HG02623 (cell line): Measurements from ENCODE around the gene TENM4.

Experiments
- ATAC-seq: cut with Tn5 transposase; IDR thresholded peaks from one replicate; pipeline ENCODE4 v1.9.1; 2021; ENCODE audit warnings: moderate library complexity; ENCODE audit not compliant: unreplicated experiment

TENM4 gene

DNA sequence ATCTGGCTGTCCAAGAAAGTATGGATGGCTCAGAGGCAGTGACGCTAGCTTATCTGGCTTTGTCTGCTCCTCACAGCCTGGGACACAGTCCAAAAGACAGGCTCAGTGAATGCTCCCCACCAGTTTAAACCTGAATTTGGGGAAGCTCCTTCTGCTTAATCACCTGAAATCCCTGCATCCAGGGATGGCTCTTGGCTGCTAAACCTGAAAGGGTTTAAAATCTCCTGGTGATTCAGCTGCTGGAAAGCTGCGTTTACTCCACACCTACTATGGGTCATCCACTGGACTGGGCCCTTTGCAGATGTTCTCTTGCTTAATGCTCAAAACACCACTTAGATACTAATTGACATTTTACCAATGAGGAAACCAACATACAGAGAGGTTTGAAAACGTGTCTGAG lies 564.2 kb downstream of the TENM4 start:
- no peak for ATAC-seq

- no peak for ATAC-seq
Observed at GRCh38 chr11:78870655-78871054, 570.2 kb downstream of the TENM4 start.

DNA sequence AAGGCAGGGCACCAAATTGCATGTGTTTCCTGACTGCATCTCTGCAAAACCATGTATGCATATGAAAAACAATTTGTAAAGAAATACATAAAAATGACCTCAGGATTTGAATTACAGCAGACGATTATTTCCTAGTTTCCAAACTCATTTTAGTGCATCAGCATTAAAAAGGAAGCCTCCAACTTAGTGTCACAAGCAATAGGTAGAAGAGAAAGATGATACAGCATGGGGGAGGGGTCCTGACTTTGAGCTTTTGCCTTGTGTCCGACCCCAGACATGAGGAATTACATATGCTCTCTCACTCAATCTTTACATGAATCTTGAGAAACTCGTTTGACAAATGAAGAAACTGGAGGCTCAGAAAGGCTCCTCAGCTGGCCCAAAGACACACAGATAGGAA lies 571.5 kb downstream of the TENM4 start:
- no peak for ATAC-seq

- no peak for ATAC-seq
Observed at GRCh38 chr11:78868563-78868962, 572.3 kb downstream of the TENM4 start.

DNA sequence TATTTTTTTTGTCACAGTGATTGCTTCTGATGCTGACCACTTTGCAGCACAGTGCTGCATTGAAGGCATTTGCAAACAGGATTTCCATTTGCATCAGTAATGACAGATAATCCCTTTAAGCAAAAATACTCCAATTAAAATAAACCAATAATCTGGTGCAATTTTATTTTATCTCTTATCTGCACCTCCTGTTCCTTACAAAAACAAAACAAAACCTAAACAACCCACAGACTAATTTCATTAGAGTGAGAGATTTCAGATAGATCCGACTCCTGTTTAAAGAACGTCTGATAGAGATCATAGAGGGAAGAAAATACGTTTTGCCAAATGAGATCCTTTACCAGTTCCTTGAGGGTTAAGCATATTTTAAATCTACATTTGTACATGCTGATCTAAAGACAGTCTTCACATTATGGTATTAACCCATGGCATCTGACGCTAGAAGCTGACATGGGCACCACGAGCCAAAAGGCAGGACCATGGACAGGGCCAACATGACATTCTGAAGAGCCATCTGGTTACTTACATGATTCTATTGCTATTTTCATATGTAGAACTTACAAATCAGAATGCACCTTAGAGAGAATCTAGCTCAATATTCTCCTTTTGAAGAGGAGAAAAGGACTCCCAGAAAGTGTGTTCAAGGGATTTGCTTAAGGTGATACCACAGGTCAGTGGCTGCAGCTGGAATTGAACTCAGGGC lies 580.0 kb downstream of the TENM4 start:
- no peak for ATAC-seq

DNA sequence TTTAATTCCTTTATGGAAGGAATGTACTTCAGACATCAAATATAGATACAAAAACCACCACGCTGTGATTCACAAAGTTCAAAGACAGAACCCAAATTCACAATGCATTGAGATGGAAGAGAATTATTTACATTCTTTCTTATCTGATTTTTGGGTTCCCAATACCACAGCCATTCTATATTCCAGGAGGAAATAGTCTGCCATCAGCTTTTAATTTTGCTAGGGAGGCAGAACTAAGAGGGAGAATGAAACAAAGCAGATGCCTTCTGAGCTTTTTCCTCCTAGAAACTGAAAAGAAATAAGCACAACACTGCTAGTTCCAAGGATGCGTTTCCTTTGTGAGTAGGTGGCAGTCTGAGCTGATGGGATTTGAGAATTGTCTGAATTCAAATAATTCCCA lies 583.1 kb downstream of the TENM4 start:
- no peak for ATAC-seq

DNA sequence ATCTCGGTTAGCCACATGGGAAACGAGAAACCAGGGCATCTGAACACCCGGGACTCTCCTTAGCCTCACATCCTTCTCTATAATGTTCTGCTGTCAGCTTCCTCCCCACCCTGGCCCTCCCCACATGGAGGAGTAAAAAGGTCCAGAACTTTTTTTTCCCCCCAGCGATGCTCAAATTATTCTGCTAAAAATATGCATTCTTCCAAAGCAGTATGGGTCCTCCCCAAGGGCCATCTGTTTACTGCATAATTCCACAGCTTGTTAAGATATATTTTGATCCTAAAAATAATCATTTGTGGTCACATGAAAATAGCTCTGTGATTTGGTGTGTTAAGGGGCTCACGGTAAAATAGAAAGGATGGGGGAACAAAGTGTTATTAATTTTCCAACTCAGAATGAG lies 584.6 kb downstream of the TENM4 start:
- ATAC-seq, result no peak

DNA sequence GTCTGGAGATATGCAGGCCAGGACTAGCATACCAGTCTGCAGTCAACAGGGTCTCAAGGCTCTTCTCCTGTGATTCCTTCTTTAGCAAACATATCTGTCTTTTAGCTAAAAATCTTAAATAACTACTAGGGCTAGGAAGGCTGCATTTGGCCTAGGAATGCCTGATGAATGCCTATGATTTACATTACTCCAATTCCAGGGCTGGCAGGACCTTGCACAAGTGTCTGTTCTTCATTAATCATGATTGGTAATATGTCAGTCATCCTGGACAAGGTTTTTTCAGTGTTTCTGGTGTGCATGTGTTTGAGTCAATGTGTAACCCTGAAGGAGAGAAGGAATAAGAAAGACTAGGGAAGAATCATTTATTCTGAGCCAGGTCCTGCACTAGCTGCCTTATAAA lies 585.7 kb downstream of the TENM4 start:
- ATAC-seq, result no peak

DNA sequence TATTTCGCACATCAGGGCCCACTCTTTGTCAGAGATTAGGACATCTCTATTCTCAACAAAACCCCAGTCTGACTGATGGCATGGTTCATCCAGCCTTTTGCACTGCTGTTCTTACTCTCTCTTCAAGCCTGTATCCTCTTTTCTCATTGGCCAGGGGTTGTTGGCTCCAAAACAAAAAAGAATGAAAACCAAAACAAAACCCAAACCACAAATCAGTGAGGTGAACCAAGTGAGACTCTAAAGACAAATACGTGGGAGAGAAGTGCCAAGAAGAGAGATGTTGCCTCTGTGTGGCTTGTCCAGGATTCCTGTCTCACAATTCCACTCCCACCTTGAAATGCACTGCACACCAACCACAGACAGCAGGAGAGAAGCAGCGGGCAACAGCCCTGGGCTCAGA lies 587.3 kb downstream of the TENM4 start:
- ATAC-seq, result no peak

DNA sequence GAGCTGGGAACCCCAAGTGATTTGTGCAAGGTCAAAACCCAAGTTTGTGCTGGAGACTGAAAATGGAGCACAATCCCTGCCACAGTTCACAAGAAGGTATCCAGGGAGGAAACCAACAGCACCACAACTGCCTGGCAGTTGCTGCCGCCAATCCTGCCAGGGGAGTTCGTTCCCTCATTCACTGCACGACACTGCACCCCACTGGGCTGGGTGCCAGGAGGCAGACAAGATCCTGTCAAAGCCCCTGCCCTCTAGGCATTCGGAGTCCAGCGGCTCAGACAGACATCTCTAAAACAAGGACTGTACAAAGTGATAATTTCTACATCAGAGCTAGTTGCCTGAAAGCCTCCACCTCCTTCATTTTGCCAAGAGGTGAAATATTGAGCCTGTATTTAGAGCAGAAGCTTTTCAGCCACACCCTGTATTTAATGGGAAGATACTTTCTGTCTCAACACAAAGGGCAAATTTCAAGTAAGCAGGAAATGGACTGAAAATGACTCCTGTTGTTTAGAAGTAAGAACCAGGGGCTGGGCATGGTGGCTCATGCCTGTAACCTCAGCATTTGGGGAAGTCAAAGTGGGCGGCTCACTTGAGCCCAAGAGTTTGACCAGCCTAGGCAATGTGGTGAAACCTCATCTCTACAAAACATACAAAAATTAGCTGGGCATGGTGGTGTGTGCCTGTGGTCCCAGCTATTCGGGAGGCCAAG lies 588.8 kb downstream of the TENM4 start:
- ATAC-seq, result no peak

- no peak for ATAC-seq
Observed at GRCh38 chr11:78850078-78850477, 590.8 kb downstream of the TENM4 start.

DNA sequence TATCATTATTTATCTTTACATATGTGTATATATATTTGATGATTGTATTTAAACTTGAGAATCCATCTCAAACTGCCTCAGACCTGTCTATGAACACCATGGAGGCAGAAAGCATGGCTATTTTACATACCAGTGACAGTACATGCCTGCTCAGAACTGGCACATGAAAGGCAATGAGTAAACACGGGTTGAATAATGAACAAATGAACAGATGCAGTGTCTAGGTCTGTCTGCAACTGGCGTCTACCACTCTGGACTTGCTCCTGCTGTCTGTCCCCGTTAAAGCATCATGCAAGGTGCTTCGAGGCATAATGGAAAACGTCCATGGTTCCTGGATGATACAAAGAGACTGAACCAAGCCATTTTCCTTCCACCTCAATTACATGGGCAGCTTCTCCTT lies 594.6 kb downstream of the TENM4 start:
- ATAC-seq, result no peak

GRCh38 chr11:78845496-78845895 lies 595.3 kb downstream of the TENM4 start:
- no peak for ATAC-seq

DNA sequence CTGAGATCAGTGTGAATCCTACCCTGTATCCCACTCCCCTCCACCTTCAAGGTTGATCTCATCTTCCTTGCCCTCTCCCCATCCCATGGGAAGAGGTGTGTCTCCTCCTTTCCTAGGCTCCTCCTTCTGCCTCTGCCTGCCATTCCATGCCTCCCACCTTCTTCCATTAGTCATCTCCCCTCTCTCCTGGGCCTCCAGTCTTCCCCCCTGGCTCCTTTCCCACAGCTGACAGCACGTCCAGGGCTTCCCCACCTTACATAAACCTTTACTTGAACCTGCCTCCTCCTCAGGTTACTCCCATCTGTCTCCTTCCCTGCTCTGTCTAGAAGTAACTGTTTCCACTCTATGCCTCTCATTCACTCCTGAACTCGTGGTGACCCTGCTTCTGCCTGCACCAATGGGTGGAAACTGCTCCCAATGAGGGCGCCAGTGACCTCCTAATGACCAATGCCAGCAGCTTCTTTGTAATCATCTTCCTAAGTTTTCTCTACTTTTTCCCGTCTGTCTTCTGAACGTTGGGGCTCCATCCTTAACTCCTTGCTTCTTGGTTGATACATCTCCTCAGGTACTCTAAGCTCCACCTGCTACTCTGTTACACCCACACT lies 599.3 kb downstream of the TENM4 start:
- no peak for ATAC-seq

GRCh38 chr11:78840623-78841022 lies 600.2 kb downstream of the TENM4 start:
- ATAC-seq, result no peak

GRCh38 chr11:78840200-78840599 lies 600.6 kb downstream of the TENM4 start:
- no peak for ATAC-seq

DNA sequence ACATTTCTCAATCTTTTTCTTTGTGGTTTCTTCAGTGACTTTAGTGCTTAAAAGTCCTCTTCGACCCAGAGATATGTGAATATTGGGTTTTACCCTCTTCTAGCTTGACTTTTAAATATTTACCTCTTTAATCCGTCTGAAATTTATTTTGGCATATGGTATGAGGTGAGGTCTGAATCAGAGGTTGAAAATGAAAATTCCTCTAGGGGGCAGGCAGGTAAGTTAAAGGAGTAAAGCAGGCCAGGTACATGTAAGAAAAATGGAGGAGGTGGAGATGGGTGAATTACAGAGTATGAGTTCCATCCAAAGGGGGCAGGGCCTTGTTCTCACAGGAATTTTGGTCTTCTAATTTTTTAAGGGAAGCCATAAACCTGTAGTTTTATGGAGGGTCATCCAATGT lies 602.4 kb downstream of the TENM4 start:
- ATAC-seq, result no peak

- ATAC-seq, result no peak
Observed at GRCh38 chr11:78835646-78836045, 605.2 kb downstream of the TENM4 start.

DNA sequence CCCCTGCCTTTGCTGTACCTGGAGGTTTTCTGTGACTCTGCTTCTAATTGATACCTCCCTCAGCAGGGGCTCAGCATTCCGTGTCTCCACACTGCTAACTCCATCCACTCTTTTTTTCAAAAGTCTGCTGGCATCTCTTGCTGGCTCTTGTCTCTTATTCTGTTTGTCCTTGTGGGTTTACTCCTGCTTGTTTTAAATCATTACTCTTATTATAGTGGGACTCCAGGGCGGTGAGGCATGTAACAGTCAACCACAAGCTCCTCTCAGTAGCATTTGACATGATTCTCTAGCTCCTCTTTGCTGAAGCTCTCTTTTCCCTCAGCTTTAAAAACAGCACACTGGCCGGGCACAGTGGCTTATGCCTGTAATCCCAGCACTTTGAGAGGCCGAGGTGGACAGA lies 605.9 kb downstream of the TENM4 start:
- no peak for ATAC-seq

DNA sequence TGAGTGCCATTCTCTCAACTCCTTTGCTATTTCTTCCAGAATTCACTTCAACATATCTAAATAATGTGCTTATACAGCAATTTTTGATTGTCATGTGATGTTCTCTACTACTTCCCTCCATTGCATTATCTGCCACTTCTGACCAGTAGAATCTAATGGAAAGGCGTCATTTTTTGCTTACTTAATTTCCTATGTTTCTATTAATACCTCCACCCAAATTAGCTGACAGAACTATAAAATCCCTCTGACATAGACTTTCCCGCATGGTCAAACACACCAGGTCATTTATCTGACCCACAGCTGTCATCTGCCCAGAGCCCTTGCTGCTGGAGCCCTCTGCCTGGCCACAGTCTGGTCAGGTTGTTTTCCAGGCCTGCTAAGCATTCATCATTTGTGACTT lies 607.6 kb downstream of the TENM4 start:
- ATAC-seq, result no peak

DNA sequence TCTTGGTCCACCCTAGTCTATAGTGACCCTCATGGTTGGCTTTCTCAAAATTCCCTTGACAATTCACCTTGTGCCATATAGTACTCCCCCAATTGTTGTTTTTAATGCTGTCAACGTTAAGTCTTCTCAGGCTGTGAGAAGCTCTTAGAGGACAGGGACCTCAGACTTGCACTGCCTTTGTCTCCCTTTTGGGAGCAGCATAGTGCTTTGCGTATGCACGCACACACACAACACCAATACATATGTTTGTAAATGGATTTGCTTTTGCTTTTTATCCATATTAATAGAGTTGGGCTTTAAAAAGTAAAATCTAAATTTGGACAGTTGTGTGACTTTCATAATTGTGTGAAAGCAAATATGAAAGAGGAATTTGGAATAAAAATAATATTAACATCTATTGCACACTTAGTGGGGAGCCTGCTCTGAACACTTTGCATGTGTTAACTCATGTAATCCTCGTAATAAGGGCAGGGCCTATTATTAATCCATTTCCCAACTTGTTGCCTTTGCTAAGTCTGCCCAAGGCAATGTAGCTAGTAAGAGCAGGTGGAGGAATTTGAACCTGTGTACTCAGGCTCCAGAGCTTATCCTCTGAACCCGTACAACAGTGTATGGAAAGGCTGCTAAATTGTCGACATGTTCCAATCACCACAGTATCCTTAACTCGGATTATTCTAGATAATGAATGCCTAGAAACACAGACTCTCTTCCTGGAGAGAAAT lies 608.4 kb downstream of the TENM4 start:
- no peak for ATAC-seq

GRCh38 chr11:78831571-78831970 lies 609.3 kb downstream of the TENM4 start:
- ATAC-seq, result no peak
